GM12874 (cell line): ENCODE results near the gene BPIFA1.

ENCODE experiments used
- TF ChIP-seq, protein P1 (sequence below): IDR thresholded peaks from 2 replicates; pipeline ENCODE4 v1.5.1; 2011; ENCODE audit warnings: low read depth, mild to moderate bottlenecking, control low read depth, low read length, moderate library complexity; ENCODE audit not compliant: insufficient read depth

The BPIFA1 gene

DNA sequence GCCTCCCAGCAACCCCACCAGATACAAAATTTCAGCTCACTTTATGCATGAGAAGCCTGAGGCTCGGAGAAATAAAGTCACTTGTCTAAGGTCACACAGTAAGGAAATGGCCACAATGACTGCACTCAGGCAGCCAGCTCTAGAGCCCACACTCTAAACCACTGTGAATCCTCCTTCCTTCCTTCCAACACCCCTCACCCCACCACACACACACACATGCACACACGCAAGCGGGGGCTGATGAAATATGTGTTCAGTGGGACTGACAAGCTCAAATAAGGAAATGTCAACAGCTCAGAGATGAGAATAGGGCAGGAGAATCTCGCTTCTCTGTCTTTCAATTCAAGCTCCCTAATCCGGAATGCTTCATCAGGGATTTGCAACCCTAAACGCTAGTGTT is 6.0 kb upstream of the BPIFA1 start:
- TF ChIP-seq, protein P1, sequence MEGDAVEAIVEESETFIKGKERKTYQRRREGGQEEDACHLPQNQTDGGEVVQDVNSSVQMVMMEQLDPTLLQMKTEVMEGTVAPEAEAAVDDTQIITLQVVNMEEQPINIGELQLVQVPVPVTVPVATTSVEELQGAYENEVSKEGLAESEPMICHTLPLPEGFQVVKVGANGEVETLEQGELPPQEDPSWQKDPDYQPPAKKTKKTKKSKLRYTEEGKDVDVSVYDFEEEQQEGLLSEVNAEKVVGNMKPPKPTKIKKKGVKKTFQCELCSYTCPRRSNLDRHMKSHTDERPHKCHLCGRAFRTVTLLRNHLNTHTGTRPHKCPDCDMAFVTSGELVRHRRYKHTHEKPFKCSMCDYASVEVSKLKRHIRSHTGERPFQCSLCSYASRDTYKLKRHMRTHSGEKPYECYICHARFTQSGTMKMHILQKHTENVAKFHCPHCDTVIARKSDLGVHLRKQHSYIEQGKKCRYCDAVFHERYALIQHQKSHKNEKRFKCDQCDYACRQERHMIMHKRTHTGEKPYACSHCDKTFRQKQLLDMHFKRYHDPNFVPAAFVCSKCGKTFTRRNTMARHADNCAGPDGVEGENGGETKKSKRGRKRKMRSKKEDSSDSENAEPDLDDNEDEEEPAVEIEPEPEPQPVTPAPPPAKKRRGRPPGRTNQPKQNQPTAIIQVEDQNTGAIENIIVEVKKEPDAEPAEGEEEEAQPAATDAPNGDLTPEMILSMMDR: no peak

DNA sequence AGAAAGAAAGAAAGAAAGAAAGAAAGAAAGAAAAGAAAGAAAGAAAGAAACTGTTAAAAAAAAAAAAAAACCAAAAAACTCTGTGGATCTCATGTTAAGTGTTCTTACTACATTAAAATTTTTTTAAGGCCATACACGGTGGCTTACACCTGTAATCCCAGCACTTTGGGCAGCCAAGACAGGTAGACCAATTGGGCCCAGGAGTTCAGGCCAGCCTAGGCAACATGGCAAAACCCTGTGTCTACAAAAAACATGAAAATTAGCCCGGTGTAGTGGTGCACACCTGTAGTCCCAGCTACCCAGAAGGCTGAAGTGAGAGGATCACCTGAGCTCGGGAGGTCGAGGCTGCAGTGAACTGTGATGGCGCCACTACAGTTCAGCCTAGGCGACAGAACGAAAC is 4.6 kb upstream of the BPIFA1 start:
- TF ChIP-seq, protein P1: no peak

DNA sequence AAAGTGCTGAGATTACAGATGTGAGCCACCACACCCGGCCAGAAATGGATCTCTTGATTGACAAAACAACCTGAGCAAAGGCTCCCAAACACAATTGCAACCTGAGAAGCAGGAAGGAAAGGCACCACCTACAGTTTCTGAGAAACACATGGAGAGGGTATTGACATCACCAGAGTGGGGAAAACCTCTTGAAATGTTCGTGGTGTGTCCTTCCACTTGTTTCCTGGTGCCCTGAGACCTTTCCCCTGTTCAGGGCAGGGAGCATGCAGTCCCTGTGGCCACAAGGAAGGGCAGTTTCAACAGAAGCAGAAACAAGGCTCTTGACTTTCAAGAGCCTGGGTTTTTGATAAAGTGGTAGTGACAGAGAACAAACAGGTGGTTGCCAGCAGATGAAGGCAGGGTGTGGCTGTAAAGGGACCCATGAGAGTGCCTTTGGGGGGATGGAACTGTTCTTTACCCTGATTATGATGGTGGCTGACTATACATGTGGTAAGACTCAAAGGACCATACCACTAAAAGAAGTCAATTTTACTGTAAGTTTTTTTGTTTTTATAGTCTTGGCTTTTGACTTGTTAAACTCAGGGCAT is 3.2 kb upstream of the BPIFA1 start:
- TF ChIP-seq, protein P1: no peak

DNA sequence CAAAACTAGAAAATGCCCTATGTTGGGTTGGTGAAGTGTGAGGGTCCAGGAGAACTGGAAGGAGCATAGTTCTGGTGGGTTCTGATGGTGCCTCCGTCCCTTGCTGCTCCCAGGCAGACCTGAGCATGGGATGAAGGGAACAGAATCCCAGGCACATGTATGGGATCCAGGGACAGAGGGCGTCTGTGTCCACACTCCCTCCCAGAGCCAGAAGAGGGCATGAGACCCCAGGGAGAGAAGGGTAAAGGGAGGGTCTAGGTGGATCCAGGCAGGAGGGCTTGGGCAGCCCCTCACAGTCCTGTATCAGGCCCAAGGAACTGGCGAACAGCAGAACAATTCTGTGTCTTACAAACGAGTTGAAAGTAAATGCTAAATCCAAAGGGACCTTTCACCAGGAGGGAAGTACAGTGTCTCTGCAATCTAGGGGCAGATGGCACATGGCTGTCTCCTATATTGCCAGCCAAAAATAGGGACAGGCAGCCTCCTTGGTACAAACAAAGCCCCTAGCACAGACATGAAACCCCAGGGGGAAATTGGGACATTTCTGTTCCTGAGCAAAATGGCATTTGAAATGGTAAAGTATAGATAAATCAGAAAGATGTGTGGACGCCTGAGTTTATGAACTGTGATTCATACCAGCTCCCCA is 2.5 kb upstream of the BPIFA1 start:
- TF ChIP-seq, protein P1: no peak

DNA sequence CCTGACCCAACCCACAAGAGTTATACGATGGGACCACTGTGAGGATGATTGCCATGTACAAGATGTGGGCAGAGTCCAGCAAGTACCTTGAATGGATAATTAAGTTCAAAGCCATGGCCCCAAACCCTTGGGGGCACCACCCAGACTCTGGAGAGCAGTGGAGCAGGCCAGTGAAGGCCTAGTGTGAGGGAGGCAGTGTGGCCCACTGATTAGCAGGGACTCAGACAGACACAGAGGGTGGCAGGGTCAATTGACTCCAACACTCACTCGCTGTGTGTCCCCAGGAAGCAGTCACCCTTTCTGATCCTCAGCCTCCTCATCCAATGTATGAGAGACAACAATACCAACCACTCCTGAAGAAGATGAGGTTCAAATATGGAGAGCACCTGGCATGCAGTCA is 1.7 kb upstream of the BPIFA1 start:
- TF ChIP-seq, protein P1: no peak

DNA sequence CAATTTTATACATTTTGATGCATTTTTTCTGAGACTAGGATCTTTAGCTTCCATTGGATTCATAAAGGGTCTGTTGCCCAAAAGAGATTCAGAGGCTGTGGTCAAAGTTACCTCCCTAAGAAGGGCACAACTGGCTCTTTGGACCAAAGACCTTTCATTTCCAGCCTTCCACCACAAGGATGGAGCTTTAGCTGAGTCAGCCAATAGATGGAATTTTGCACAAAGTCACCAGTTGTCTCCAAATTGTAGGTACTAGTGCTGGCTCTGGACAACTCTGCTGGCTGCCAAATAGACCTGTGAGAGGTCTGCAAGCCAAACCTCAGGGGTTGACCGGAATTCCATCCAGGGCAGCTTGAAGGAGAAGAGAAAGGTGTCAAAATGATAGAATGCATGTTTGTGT is 555 bp downstream of the BPIFA1 start:
- TF ChIP-seq, protein P1: no peak

DNA sequence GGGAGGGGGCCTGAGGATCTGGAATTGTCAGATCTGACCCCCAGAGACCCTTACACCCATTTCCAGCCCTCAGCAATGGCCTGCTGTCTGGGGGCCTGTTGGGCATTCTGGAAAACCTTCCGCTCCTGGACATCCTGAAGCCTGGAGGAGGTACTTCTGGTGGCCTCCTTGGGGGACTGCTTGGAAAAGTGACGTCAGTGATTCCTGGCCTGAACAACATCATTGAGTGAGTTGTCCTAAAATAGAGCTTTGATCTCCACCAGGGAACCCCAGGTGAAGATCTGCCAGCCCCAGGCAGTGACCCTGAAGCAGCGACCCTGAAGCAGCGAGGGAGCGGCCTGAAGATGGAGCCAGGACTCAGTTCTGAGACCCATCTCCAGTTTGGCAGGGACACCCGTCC is 2.2 kb downstream of the BPIFA1 start:
- TF ChIP-seq, protein P1: no peak
